Neural cell (in vitro differentiated cells): Measurements from ENCODE around the gene MRPL53. TPM values are rescaled to one million over a fixed set of nuclear protein-coding genes. Genes with fewer than 3 reads are reported as not detected.

Source experiments
- H2AFZ ChIP-seq: fragments of 200-600, 300-800 bp; sonication (generic), shearing (Covaris generic); 2 replicates; pipeline ENCODE4 v1.6.0; 2014; ENCODE audit warnings: low read depth, mild to moderate bottlenecking, antibody characterized with exemption, low read length, moderate library complexity
- H3F3A ChIP-seq: fragments of 200-600 bp; shearing (Covaris generic); 2 replicates; pipeline ENCODE4 v1.6.1; 2016; ENCODE audit warnings: mild to moderate bottlenecking, moderate library complexity, mixed read lengths, antibody characterized with exemption, low read length; ENCODE audit not compliant: insufficient read depth, poor library complexity, severe bottlenecking
- H3K27ac ChIP-seq: fragments of 200-600, 300-800 bp; sonication (generic), shearing (Covaris generic); 2 replicates; pipeline ENCODE4 v1.5.1; 2014; ENCODE audit warnings: mild to moderate bottlenecking, low read length, moderate library complexity
- H3K27me3 ChIP-seq: fragments of 300-800, 200-600 bp; sonication (generic), shearing (Covaris generic); 2 replicates; pipeline ENCODE4 v1.6.0; 2014; ENCODE audit warnings: mild to moderate bottlenecking, low read depth, low read length, moderate library complexity; ENCODE audit not compliant: insufficient read depth
- H3K36me3 ChIP-seq: fragments of 300-800, 200-600 bp; sonication (generic), shearing (Covaris generic); 2 replicates; pipeline ENCODE4 v1.5.1; 2014; ENCODE audit warnings: mild to moderate bottlenecking, antibody characterized with exemption, low read length, moderate library complexity; ENCODE audit not compliant: insufficient read depth
- H3K4me2 ChIP-seq: fragments of 300-800, 200-600 bp; sonication (generic), shearing (Covaris generic); 2 replicates; pipeline ENCODE4 v1.6.0; 2014; ENCODE audit warnings: mild to moderate bottlenecking, low read length
- H3K4me3 ChIP-seq: fragments of 300-800, 200-600 bp; sonication (generic), shearing (Covaris generic); 2 replicates; pipeline ENCODE4 v1.5.1; 2014; ENCODE audit warnings: mild to moderate bottlenecking, low read length, moderate library complexity
- H3K79me2 ChIP-seq: fragments of 200-600 bp; shearing (Covaris generic); replicated peaks from 2 replicates; pipeline ENCODE4 v1.6.0; 2014; ENCODE audit warnings: mild to moderate bottlenecking, low read length, moderate library complexity; ENCODE audit not compliant: insufficient read depth
- H3K9ac ChIP-seq: fragments of 300-800, 200-600 bp; sonication (generic), shearing (Covaris generic); 2 replicates; pipeline ENCODE4 v1.6.1; 2016; ENCODE audit warnings: mild to moderate bottlenecking, low read length, mixed read lengths
- H3K9me2 ChIP-seq: fragments of 200-600 bp; shearing (Covaris generic); 2 replicates; pipeline ENCODE4 v1.6.1; 2016; ENCODE audit warnings: mild to moderate bottlenecking, low read length, mixed read lengths; ENCODE audit not compliant: insufficient read depth
- H3K9me3 ChIP-seq: fragments of 200-600, 300-800 bp; sonication (generic), shearing (Covaris generic); 2 replicates; pipeline ENCODE4 v1.6.1; 2016; ENCODE audit warnings: mild to moderate bottlenecking, mixed run types, low read length, moderate library complexity, mixed read lengths
- H4K20me1 ChIP-seq: fragments of 200-600 bp; shearing (Covaris generic); 2 replicates; pipeline ENCODE4 v1.6.1; 2016; ENCODE audit warnings: mild to moderate bottlenecking, mixed run types; ENCODE audit not compliant: insufficient read depth
- CTCF ChIP-seq: fragments of 450-650 bp; IDR thresholded peaks from 2 replicates; pipeline ENCODE4 v1.5.1; 2014; ENCODE audit warnings: antibody characterized with exemption, mild to moderate bottlenecking, moderate library complexity; ENCODE audit not compliant: poor library complexity, severe bottlenecking
- EP300 ChIP-seq: fragments of 450-650 bp; conservative IDR thresholded peaks from 2 replicates; pipeline ENCODE4 v1.6.1; 2014; ENCODE audit warnings: antibody characterized with exemption, mild to moderate bottlenecking, moderate library complexity; ENCODE audit not compliant: poor library complexity, severe bottlenecking
- EZH2 ChIP-seq: fragments of 200-600, 300-800 bp; shearing (Covaris generic), sonication (generic); IDR thresholded peaks from 2 replicates; pipeline ENCODE4 v1.6.1; 2014; ENCODE audit warnings: antibody characterized with exemption, low read length, borderline replicate concordance, mild to moderate bottlenecking; ENCODE audit not compliant: insufficient read depth, poor library complexity, severe bottlenecking
- MXI1 ChIP-seq: fragments of 450-650 bp; conservative IDR thresholded peaks from 2 replicates; pipeline ENCODE4 v1.6.1; 2014; ENCODE audit warnings: antibody characterized with exemption, mild to moderate bottlenecking; ENCODE audit not compliant: poor library complexity, severe bottlenecking
- POLR2AphosphoS5 ChIP-seq: IDR thresholded peaks from 2 replicates; pipeline ENCODE4 v1.6.1; 2012
- RAD21 ChIP-seq: fragments of 450-650 bp; conservative IDR thresholded peaks from 2 replicates; pipeline ENCODE4 v1.6.1; 2014; ENCODE audit warnings: antibody characterized with exemption, mild to moderate bottlenecking, moderate library complexity
- REST ChIP-seq: IDR thresholded peaks from 2 replicates; pipeline ENCODE4 v1.6.1; 2012; ENCODE audit warnings: borderline replicate concordance
- SMC3 ChIP-seq: fragments of 450-650 bp; conservative IDR thresholded peaks from 2 replicates; pipeline ENCODE4 v1.6.1; 2014; ENCODE audit warnings: antibody characterized with exemption, mild to moderate bottlenecking, moderate library complexity; ENCODE audit not compliant: poor library complexity
- TAF1 ChIP-seq: IDR thresholded peaks from 2 replicates; pipeline ENCODE4 v1.6.1; 2012; ENCODE audit warnings: low read depth
- polyA plus RNA-seq: library from polyadenylated mRNA; depleted of rRNA; stranded (reverse); fragments of >200 nt; gene quantifications from 2 replicates; pipeline ENCODE4 v1.2.3, GENCODE V29; 2014

MRPL53 gene
- polyA plus RNA-seq, 1 donor from 2014 or later, result 28.0 TPM

- no peaks in the 10 kb centered on the region for H3K79me2 ChIP-seq
- H3K4me3 ChIP-seq, result no peak overlapping the region
- no peak overlapping the region for H3K9ac ChIP-seq
- H3K4me2 ChIP-seq, result no peak overlapping the region
- no peak overlapping the region for H2AFZ ChIP-seq
- H3K9me2 ChIP-seq, result no peaks in the 10 kb centered on the region
- no peaks in the 10 kb centered on the region for H3F3A ChIP-seq
- H4K20me1 ChIP-seq, result no peaks in the 10 kb centered on the region
- peaks cover 46% of the 10 kb centered on the region for H3K27me3 ChIP-seq
- no peak for TF ChIP-seq RAD21
- TF ChIP-seq EP300, result no peak
- no peak for TF ChIP-seq MXI1
- TF ChIP-seq CTCF, result no peak
- no peak for TF ChIP-seq SMC3
- no peak for TF ChIP-seq REST
- TF ChIP-seq TAF1, result no peak
- TF ChIP-seq EZH2, result no peak
- no peak for TF ChIP-seq POLR2AphosphoS5
- no peaks in the 10 kb centered on the region for H3K9me3 ChIP-seq
- no peaks in the 10 kb centered on the region for H3K36me3 ChIP-seq
- no peak overlapping the region for H3K27ac ChIP-seq
These were observed 23.0 kb upstream of the MRPL53 start for GRCh38 chr2:74495440-74495839.

- Histone ChIP-seq H3K9me2 (no peaks in the 10 kb centered on the region), H3K27me3 (peaks cover 27% of the 10 kb centered on the region), H3K79me2 (no peaks in the 10 kb centered on the region), H3K9me3 (no peaks in the 10 kb centered on the region), H3K4me2 (no peak overlapping the region), H3K27ac (no peak overlapping the region), H3K4me3 (no peak overlapping the region), H3K36me3 (no peaks in the 10 kb centered on the region), H4K20me1 (no peaks in the 10 kb centered on the region), H2AFZ (no peak overlapping the region), H3K9ac (no peak overlapping the region), H3F3A (no peaks in the 10 kb centered on the region)
- no peak for TF ChIP-seq EZH2
- no peak for TF ChIP-seq SMC3
- no peak for TF ChIP-seq CTCF
These were observed 21.1 kb upstream of the MRPL53 start for GRCh38 chr2:74493546-74493945.
